WTC11 (cell line): ENCODE data around the gene CCDC15. TPM values are rescaled to one million over a fixed set of nuclear protein-coding genes. Genes with fewer than 3 reads are reported as not detected.

Source experiments
- ATAC-seq: fragments of 200-7000 bp; cut with Tn5 transposase; 2 replicates; pipeline ENCODE4 v1.10.0; 2021; ENCODE audit warnings: mild to moderate bottlenecking, moderate library complexity
- CTCF ChIA-PET: fragments of 300-600 bp; sonication (Branson Sonifier 250); formaldehyde crosslinking; loops from one replicate; lab custom pipeline; 2021; ENCODE audit warnings: antibody characterized with exemption; lab: Charles Lee
- POLR2A ChIA-PET: fragments of 350-600 bp; sonication (Branson Sonifier 250); formaldehyde crosslinking; loops from one replicate; lab custom pipeline; 2021; ENCODE audit warnings: antibody characterized with exemption; lab: Charles Lee
- DNase-seq: peaks from one replicate; pipeline ENCODE4 v3.0.0; 2021; ENCODE audit warnings: low spot score
- H3K27ac Mint-ChIP-seq: 2 replicates; pipeline ENCODE4 v1.8.0; 2021; ENCODE audit warnings: mixed read lengths
- H3K27me3 Mint-ChIP-seq: 2 replicates; pipeline ENCODE4 v1.8.0; 2021; ENCODE audit warnings: low read depth, mild to moderate bottlenecking, moderate library complexity, mixed read lengths
- H3K36me3 Mint-ChIP-seq: 2 replicates; pipeline ENCODE4 v1.8.0; 2021; ENCODE audit warnings: mixed read lengths
- H3K4me1 Mint-ChIP-seq: 2 replicates; pipeline ENCODE4 v1.8.0; 2022; ENCODE audit warnings: mixed read lengths
- H3K4me3 Mint-ChIP-seq: 2 replicates; pipeline ENCODE4 v1.8.0; 2021; ENCODE audit warnings: mild to moderate bottlenecking, moderate library complexity, mixed read lengths
- H3K9me3 Mint-ChIP-seq: 2 replicates; pipeline ENCODE4 v1.8.0; 2021; ENCODE audit warnings: mixed read lengths
- AR ChIP-seq: fragments of 250-450 bp; sonication (Bioruptor Pico); IDR thresholded peaks from 2 replicates; pipeline ENCODE4 v1.9.0; 2021; ENCODE audit warnings: mild to moderate bottlenecking
- CBFB ChIP-seq: sonication (generic); formaldehyde crosslinking; IDR thresholded peaks from 2 replicates; pipeline ENCODE4 v1.8.1; 2022; ENCODE audit warnings: mild to moderate bottlenecking, low read depth, missing genetic modification reagents
- E2F4 ChIP-seq: sonication (generic); formaldehyde crosslinking; IDR thresholded peaks from 2 replicates; pipeline ENCODE4 v1.8.1; 2022; ENCODE audit warnings: low read depth, mild to moderate bottlenecking, moderate library complexity, missing genetic modification reagents, borderline replicate concordance
- ELF4 ChIP-seq: sonication (generic); formaldehyde crosslinking; IDR thresholded peaks from 2 replicates; pipeline ENCODE4 v1.8.1; 2022; ENCODE audit warnings: low read depth, mild to moderate bottlenecking, moderate library complexity, missing genetic modification reagents
- ERG ChIP-seq: fragments of 250-450 bp; sonication (Bioruptor Pico); IDR thresholded peaks from 2 replicates; pipeline ENCODE4 v1.8.0; 2021; ENCODE audit warnings: mild to moderate bottlenecking
- JUN ChIP-seq: sonication (generic); formaldehyde crosslinking; IDR thresholded peaks from 2 replicates; pipeline ENCODE4 v1.8.0; 2023; ENCODE audit warnings: mild to moderate bottlenecking, missing genetic modification reagents
- KAT7 ChIP-seq: sonication (generic); formaldehyde crosslinking; IDR thresholded peaks from 2 replicates; pipeline ENCODE4 v1.8.1; 2023; ENCODE audit warnings: missing genetic modification reagents, mild to moderate bottlenecking, borderline replicate concordance
- NFATC4 ChIP-seq: fragments of 250-450 bp; sonication (Bioruptor Pico); IDR thresholded peaks from 2 replicates; pipeline ENCODE4 v1.9.0; 2021; ENCODE audit warnings: mild to moderate bottlenecking
- NFYB ChIP-seq: sonication (generic); formaldehyde crosslinking; conservative IDR thresholded peaks from 2 replicates; pipeline ENCODE4 v1.8.0; 2022; ENCODE audit warnings: low read depth, missing genetic modification reagents
- RORB ChIP-seq: fragments of 250-450 bp; sonication (Bioruptor Pico); IDR thresholded peaks from 2 replicates; pipeline ENCODE4 v1.9.0; 2021; ENCODE audit warnings: mild to moderate bottlenecking
- SMAD4 ChIP-seq: sonication (generic); formaldehyde crosslinking; IDR thresholded peaks from 2 replicates; pipeline ENCODE4 v1.8.0; 2022; ENCODE audit warnings: mild to moderate bottlenecking, missing genetic modification reagents
- TEAD1 ChIP-seq: sonication (generic); formaldehyde crosslinking; IDR thresholded peaks from 2 replicates; pipeline ENCODE4 v1.8.0; 2022; ENCODE audit warnings: mild to moderate bottlenecking, missing genetic modification reagents
- USF1 ChIP-seq: sonication (generic); formaldehyde crosslinking; IDR thresholded peaks from 2 replicates; pipeline ENCODE4 v1.8.0; 2022; ENCODE audit warnings: mild to moderate bottlenecking, missing genetic modification reagents
- USF2 ChIP-seq: sonication (generic); formaldehyde crosslinking; IDR thresholded peaks from 2 replicates; pipeline ENCODE4 v1.8.1; 2023; ENCODE audit warnings: mild to moderate bottlenecking, missing genetic modification reagents, moderate library complexity
- ZBTB21 ChIP-seq: sonication (generic); formaldehyde crosslinking; IDR thresholded peaks from 2 replicates; pipeline ENCODE4 v1.8.1; 2023; ENCODE audit warnings: mild to moderate bottlenecking, missing genetic modification reagents, borderline replicate concordance
- ZMAT4 ChIP-seq: fragments of 250-450 bp; sonication (Bioruptor Pico); IDR thresholded peaks from 2 replicates; pipeline ENCODE4 v1.9.0; 2021; ENCODE audit warnings: mild to moderate bottlenecking
- ZNF232 ChIP-seq: sonication (generic); formaldehyde crosslinking; IDR thresholded peaks from 2 replicates; pipeline ENCODE4 v1.8.0; 2022; ENCODE audit warnings: mild to moderate bottlenecking, missing genetic modification reagents
- ZNF396 ChIP-seq: fragments of 250-450 bp; sonication (Bioruptor Pico); IDR thresholded peaks from 2 replicates; pipeline ENCODE4 v1.8.0; 2021; ENCODE audit warnings: mild to moderate bottlenecking, moderate library complexity, borderline replicate concordance
- ZNF512 ChIP-seq: sonication (generic); formaldehyde crosslinking; IDR thresholded peaks from 2 replicates; pipeline ENCODE4 v1.8.1; 2022; ENCODE audit warnings: missing genetic modification reagents, borderline replicate concordance
- ZSCAN18 ChIP-seq: fragments of 250-450 bp; sonication (Bioruptor Pico); IDR thresholded peaks from 2 replicates; pipeline ENCODE4 v2.1.2; 2022; ENCODE audit warnings: mild to moderate bottlenecking, moderate library complexity
- total RNA-seq: library from RNA; stranded (reverse); gene quantifications from 3 replicates; pipeline ENCODE4 v1.2.3, GENCODE V29; 2021

CCDC15 gene
- total RNA-seq, 1 experiment from 2014 or later = 2.4 TPM

- no peaks in the 10 kb centered on the region for H3K36me3 Mint-ChIP-seq
- ATAC-seq = no peak
- CTCF ChIA-PET = interaction anchor here (1.0 to 3.0 kb wide), 4 partner anchors 14 to 205 kb away, joined by 3 to 14 read pairs (median 8); no protein-coding TSS in a partner anchor
- H3K4me1 Mint-ChIP-seq = peaks cover 16% of the 10 kb centered on the region
- no peak overlapping the region for H3K4me3 Mint-ChIP-seq
- no peak overlapping the region for H3K27ac Mint-ChIP-seq
- peaks cover under 1% of the 10 kb centered on the region; the same call in 1 of the 2 replicates for H3K27me3 Mint-ChIP-seq
- H3K9me3 Mint-ChIP-seq = no peaks in the 10 kb centered on the region
- POLR2A ChIA-PET = no interaction called here
- TF ChIP-seq ERG (CRISPR knock-in tag) (no peak), AR (CRISPR knock-in tag) (no peak), JUN (CRISPR knock-in tag) (no peak), NFATC4 (CRISPR knock-in tag) (no peak), TEAD1 (CRISPR knock-in tag) (no peak), ZNF232 (CRISPR knock-in tag) (no peak), ZSCAN18 (no peak), SMAD4 (CRISPR knock-in tag) (no peak), USF2 (CRISPR knock-in tag) (no peak), ZNF396 (no peak), ZBTB21 (CRISPR knock-in tag) (no peak)
- TF ChIP-seq, all 79 proteins: peak for 0
- no peak for DNase-seq
Measured at GRCh38 chr11:125071435-125071834, 117.4 kb downstream of the CCDC15 start.

- H3K4me3 Mint-ChIP-seq = no peak overlapping the region
- H3K27ac Mint-ChIP-seq = no peak overlapping the region
- peaks cover 16% of the 10 kb centered on the region for H3K4me1 Mint-ChIP-seq
- POLR2A ChIA-PET = no interaction called here
- no peak for ATAC-seq
- TF ChIP-seq ERG (CRISPR knock-in tag) = no peak
- no peak for TF ChIP-seq E2F4
- no peak for TF ChIP-seq RORB (CRISPR knock-in tag)
- TF ChIP-seq USF1 = no peak
- TF ChIP-seq ZMAT4 (CRISPR knock-in tag) = no peak
- no peak for TF ChIP-seq ZNF232 (CRISPR knock-in tag)
- no peak for TF ChIP-seq ZNF512
- no peak for TF ChIP-seq NFYB (CRISPR knock-in tag)
- TF ChIP-seq ELF4 (CRISPR knock-in tag) = no peak
- no peak for TF ChIP-seq KAT7
- TF ChIP-seq CBFB (CRISPR knock-in tag) = no peak
- no peak for DNase-seq
- H3K27me3 Mint-ChIP-seq = no peaks in the 10 kb centered on the region; the same call in 1 of the 2 replicates
- no peaks in the 10 kb centered on the region for H3K36me3 Mint-ChIP-seq
- CTCF ChIA-PET = interaction anchor here (2.2 to 3.0 kb wide), 3 partner anchors 13 to 206 kb away, joined by 6 to 14 read pairs (median 10); no protein-coding TSS in a partner anchor
- H3K9me3 Mint-ChIP-seq = no peaks in the 10 kb centered on the region
Measured at GRCh38 chr11:125071846-125072217, 117.8 kb downstream of the CCDC15 start.
